Epidermal melanocyte (primary cell): ENCODE results near the gene GET3.
A peak's percentile ranks its signal among the peaks of the same experiment; 100 is the strongest.

Source experiments
- DNase-seq: peaks from one replicate; pipeline ENCODE4 v3.0.0; 2011; ENCODE audit warnings: low spot score; ENCODE audit not compliant: insufficient read length

Gene GET3

DNA sequence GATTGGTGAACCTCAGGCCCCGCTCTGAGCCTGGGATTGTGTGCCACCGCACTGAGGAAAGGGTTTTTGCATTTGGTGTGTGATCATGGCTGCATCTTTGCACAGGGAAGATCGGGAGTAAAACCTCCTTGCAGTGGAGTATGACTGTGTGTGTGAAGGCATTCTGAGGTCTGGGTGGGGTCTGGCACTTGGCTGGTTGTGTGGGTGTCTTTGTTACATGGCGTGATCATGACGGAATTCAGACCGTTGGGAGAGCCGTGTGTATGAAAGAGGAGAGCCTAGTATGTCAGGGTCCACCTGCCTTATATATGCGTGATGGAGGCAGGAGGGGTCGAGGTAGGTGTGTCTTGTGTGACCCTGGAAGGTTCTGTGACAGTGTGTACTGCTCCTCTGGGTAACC lies 13.6 kb downstream of the GET3 start:
- no peak for DNase-seq

DNA sequence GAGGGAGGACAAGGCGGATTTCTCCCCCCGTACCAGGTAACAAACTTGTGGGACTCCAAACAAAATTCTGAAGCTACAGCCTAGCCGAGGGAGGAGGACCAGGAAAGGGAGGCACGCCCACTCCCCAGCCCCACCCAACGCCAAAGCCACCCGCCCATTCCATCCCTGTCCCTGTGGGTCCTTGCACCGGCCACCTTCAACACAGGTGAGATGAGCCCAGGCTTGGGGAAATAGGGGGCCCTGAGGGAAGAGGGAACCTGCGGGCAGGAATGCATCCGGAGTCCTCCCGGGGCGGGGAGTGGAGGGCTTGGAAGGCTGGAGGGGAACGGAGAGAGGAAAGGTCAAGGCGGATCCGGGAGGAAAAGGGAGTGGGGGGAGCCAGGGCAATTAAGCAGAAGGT lies 14.3 kb downstream of the GET3 start, which contains the start of gene BEST2:
BEST2 (plus strand) TSS at position 157 of the 400 bp plus-strand sequence. CDS start 802 bp downstream, outside the sequence.
- no peak for DNase-seq

DNA sequence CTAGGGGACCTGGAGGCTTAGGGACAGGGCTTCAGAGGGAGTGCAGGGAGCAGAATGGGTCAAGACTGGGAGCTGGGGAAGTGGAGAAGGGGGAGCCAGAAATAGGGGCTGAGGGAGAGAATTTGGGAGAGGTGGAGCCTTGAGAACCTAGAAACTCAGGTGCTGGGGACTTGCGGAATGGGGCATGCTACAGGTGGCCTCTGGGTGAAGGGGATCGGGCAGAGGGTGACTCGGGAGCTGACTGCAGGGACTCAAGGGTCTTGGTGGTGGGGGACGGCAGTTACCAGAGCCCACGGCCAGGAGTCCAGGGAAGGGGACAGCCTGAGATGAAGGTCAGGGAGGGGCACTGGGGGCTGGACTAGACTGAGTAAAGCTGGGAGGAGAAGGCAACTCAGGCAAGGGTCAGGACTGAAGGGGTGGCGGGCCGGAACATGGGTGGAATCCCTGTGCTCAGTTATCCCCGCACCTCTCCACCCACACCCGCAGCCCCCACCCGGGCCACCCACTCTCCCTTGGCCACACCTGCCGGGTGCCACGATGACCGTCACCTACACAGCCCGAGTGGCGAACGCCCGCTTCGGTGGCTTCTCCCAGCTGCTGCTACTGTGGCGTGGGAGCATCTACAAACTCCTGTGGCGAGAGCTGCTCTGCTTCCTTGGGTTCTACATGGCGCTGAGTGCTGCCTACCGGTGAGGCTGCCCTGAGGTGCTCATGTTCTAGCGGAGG lies 14.9 kb downstream of the GET3 start:
- no peak for DNase-seq

DNA sequence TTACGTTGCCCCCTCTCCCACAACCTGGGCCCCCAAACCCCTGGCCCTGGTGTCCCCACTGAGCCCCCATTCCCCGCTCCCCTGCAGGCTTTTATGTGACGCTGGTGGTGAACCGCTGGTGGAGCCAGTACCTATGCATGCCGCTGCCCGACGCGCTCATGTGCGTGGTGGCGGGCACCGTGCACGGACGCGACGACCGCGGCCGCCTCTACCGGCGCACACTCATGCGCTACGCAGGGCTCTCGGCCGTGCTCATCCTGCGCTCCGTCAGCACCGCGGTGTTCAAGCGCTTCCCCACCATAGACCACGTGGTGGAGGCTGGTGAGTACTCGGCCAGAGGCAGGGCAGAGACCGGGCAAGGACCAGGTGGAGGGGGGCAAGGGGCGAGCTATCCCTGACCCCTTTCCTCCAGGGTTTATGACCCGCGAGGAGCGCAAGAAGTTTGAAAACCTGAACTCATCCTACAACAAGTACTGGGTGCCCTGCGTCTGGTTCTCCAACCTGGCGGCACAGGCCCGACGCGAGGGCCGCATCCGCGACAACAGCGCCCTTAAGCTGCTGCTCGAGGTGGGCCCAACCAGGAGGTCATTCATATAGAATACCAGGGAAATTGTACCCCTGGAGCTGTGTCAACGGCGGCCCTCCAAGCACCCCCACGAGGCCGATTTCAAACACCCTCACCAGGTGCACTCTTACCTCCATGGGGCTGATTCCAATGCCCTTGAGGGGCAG lies 17.3 kb downstream of the GET3 start:
- DNase-seq = no peak

DNA sequence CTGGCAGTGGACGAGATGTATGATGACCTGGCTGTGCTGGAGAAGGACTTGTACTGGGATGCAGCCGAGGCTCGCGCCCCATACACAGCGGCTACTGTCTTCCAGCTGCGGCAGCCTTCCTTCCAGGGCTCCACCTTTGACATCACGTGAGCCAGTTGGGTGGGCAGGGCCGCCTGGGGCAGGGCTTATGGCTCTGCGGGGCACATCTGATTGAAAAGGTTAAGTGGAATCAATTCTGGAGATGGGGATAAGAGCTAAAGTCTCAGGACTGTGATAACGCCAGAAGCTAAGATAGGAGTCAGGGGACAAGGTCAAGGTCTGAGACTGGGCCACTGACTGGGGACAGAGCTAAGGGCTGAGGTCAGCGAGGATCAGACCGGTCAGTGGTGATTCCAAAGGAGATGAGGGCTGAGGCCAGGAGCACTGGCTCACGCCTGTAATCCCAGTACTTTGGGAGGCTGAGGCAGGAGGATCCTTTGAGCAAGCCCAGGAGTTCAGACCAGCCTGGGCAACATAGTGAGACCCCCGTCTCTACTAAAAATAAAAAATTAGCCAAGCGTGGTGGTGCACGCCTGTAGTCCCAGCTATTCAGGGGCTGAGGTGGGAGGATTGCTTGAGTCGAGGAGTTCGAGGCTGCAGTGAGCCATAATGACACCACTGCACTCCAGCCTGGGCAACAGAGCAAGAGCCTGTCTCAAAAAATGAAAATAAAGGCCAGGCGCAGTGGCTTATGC lies 19.0 kb downstream of the GET3 start:
- no peak for DNase-seq

DNA sequence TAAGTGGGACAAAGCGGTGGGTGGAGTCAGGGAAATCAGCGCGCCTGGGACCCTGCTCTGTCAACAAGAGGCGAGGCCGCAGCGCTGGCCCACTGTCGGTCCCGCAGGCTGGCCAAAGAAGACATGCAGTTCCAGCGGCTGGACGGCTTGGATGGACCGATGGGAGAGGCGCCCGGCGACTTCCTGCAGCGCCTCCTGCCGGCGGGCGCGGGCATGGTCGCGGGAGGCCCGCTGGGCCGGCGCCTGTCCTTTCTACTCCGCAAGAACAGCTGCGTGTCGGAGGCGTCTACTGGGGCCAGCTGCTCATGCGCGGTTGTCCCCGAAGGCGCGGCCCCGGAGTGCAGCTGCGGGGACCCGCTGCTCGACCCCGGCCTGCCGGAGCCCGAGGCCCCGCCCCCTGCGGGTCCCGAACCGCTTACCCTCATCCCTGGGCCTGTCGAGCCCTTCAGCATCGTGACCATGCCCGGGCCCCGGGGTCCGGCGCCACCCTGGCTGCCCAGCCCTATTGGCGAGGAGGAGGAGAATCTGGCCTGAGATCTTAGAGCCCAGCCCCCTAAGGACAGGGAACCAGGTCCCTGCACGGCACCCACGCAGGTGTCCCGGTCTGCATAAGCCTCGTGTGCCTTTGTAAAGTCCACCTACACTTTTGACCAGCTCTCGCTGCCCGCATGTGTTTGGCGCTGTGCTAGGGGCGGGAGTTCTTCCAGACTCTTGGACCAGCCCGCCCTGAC lies 20.4 kb downstream of the GET3 start:
- DNase-seq = peak; percentile 89

DNA sequence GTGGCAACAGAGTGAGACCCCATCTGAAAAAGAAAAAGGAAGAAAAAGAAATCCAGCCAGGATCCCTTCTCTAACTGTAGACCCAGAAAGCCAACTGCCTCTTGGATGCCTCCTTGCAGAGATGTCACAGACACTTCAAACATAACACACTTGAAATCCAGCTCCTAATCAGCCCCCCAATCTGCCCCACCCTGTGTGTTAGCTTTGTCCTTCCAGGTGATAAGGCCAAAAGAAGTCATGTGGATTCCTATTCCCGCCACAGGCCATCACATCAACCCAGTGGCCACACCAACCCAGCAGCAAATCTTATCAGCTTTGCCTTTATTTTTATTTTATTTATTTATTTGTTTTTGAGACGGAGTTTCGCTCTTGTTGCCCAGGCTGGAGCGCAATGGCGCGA lies 22.4 kb downstream of the GET3 start:
- DNase-seq = no peak

DNA sequence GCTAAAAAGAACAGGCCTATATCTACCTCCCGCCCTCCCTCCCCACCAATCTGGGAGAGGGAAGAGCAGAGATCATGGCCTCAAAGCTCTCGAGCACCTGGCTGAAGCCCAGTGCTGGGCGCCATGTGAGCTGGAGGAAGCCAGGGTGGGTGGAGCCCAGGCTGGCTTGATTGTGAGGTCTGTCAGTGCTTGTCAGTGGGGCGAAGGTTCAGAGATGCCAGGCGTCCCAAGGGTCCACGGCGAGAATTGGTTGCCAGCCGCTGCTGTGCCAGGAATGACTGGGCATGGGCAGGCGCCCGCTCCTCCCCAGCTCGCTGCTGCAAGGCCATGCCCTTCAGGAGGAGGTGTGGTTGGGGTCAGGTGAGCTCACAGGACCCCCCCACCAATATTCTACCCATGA lies 25.8 kb downstream of the GET3 start:
- DNase-seq = no peak

DNA sequence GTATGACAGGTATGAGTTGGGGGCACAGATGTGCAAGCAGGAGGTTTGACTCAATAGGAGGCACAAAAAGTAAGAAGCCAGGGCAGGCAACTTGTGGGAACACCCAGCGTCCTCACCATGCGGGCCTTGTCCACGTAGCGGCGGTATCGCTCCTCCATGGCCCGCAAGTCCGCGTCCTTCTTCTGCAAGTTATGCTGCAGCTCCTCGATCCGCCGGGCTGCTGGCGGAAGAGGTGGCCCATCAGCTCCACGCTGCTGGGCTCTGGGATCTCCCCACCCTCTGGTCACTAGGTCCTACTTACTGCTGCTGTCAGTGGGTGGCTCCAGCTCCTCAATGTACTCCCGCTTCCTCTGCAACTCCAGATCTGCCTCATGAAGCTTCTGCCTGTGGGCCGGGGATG lies 27.4 kb downstream of the GET3 start:
- DNase-seq = no peak

DNA sequence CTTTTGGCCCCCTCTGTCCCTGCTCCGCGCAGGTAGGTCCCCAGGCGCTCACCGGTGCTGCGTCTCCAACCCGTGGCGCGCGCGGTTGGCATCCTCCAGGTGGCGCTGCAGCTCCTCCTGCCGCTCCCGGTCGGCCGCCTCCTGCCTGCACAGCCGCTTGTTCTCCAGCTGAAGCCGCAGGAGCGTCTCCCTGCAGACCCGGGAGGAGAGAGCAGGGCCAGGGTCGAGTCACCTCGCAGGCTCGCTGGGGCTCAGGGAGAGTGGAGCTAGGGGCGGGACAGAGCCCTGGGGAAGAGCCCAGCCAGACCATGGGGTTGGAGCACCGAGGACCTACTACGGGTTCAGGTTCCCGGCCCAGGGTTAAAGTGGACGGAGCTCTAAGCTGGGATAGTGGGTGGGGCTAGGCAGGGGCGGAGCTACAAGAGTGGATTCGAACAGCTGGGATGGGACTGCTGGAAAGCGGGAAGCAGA lies 28.8 kb downstream of the GET3 start:
- DNase-seq = peak; percentile 87

DNA sequence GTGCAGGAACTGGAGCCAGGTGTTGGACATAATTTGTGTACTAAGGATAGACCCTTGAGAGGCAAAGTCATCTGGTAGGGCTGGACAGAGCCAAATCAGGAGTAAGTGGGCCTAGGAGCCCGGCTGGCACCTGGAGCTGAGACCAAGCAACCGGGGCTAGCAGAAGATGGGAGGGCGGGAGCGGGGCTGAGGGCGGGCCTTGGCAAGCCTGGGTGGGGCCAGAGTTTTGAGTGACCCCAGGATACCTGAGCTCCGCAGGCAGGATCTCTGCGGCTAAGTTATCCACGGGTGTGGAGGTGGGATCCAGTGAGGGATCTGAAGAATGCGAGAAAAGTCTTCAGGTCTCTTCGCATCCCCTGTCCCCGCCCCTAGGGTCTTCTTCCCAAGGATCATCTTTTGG lies 29.9 kb downstream of the GET3 start:
- no peak for DNase-seq

DNA sequence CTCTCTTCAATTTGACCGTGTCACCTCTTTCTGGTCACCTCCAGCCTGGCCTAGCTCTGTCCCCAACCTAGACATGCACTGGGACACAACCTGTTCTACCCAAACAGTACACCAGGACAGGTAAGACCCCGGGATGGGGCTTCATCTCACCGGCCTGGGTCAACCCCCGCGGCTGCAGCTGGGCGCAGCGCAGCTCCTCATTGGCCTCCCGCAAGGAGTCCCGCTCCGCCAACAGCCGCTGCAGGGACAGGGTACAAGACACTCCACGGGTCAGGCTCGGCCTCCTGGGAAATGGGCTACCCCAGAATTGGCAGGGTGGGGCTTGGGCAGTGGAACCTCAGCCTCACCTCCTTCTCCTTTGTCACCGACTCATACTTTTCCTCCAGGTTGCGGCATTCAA lies 30.4 kb downstream of the GET3 start:
- DNase-seq = no peak

DNA sequence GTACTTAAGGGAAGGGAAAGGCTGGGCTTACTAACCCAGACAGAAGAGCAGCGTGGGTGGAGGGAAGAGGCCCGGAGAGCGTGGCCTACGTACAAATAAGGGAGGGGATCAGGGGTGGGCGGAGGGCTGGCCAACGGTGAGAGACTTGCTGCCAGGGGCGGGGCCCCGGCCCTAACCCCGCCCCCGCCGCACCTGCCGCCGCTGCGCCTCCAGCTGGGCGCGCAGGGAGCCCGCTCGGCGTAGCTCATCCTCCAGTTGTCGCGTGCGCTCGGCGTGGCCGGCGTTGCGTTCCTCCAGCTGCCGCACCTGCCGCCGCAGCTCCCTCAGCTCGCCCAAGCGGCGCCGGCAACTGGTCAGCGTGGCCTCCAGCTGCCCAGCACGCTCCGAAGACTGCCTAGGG lies 32.4 kb downstream of the GET3 start:
- no peak for DNase-seq

DNA sequence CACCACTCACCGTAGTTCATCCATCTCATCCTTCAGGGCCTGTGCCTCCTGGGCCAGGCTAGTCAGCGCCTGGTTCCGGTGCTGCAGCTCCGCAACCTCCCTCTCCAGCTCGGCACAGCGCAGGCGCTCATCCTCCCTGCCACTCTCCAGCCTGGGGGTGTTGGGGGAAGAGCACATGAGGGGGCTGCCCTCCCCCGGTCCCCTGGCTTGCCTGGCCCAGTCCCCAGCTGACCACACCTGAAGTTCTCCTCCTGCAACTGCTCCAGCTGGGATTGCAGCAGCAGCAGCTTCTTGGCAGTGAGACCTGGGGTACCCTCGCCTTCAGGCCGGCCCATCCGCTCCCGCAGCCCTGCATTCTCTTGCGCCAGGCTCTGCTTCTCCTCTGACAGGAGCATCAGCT lies 33.6 kb downstream of the GET3 start:
- no peak for DNase-seq

DNA sequence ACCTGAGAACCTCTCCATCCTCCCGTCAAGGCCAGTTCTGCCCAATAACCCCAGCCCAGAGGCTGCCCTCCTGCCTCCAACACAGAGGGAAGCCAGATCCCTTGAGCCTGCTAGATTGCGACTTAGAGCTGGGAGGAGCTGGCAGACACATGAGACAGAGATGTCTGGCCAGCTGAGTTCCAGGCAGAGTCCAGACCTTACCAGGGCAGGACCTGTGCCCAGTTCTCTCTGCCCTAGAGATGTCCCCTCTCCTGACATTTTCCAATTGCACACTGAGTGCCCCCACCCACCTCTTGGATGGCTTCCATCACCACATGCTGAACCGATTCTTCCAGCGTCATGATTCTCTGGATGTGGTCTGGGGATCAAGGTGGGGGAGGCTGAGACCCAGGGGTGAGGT lies 35.0 kb downstream of the GET3 start:
- DNase-seq = no peak

DNA sequence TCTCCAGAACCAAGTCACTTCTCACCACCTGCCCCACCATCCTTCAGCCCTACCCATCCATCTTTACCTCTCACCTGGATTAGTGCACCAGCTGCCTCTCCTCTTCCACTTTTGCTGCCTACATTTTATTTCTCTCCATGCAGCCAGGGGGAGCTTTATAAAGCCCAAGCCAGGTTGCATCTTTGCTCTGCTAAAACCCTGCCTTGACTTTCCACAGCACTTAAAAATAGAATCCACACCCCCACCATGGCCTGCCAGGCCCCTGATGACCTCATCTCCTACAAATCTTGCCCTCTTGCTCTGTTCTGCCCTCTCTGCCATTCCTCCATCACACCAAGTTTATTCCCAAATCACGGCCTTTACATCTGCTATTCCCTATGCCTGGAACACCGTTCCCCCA lies 36.3 kb downstream of the GET3 start:
- DNase-seq = no peak

DNA sequence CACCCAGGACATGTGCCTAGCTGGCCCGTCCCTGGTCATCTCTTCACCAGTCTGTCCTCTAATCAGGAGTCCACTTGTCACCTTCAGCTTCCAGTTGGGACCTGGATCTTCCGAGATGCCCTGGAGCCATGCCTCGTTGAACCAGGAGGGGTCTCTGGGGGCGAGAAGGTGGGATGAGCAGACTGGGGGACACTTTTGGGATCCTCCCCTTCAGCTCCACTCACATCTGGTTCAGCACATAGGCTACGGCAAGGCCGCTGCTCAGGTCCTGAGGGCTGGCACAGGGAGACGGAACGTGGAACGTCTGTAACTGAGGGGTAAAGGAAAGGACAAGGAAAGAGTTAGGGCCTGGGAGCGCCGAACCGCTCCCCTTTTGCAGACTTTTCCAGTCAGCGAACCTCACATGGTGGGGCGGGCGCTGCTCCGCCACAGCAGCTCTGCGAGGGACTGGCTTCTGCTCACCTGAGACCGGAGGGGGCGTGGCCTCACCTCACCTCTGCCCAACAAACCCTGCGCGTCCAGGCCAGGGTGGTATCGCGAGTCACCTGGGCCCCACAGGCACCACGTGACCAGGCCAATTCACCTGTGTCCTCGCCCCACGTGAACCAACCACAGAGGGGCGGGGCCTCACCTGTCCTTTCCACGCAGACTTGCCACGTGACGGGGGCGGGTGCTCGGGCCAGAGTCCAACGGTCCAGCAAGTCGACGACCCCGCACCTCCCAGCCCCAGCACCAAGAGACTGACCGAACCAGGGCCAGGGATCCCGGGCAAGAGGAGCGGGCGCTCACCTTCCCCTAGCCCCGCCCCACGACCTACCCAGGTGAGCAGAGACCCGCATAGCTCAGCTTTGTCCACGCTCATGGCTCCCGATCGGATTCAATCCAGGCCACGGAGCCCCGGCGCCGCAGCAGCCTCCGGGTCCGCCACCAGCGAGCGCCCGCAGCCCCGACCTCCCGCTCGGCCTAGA lies 37.6 kb downstream of the GET3 start, which contains the start of gene HOOK2:
HOOK2 (minus strand) TSS at position 965 of the 968 bp plus-strand sequence; CDS start at position 862, 103 bp downstream.
- DNase-seq = no peak

DNA sequence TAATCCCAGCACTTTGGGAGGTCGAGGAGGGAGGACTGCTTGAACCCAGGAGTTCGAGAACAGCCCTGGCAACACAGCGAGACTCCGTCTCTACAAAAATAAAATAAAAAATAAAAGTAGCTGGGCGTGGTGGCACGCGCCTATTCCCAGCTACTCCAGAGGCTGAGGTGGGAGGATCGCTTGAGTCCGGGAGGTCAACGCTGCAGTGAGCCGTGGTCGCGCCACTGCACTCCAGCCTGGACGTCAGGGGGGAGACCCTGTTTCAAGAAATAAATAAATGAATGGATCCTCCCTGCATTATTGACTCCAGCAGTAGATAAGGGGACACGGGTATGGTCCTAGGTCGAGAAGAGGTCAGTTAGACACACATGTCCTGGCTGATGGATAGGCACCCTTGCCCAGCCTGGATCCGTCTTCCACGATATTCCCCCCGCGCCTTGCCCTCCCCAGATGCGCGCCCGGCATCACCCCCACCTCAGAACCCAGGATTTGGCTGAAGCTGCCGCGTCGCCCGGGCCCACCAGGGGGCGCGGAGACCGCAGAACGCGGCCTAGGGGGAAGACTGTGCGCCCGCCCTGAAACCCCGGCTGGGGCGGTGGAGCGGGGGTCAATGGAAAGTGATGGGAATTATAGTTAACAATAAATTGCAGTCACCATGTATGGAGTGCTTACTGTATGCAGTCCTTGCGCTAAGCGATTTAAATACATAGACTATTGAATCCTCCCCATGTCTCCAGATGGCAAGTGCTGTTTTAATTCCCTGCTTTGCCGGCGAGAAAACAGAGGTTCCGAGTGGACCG lies 40.1 kb downstream of the GET3 start:
- peak; percentile 84 for DNase-seq
